CD4-positive, alpha-beta T cell treated with Interleukin-17A for 1 hour (primary cell): ENCODE measurements around the gene RPS8.
"Not testable (repeated sequence)": the region's sequence is repeated elsewhere in the genome, so short reads cannot be mapped to it uniquely, and the experiment has no call there.

Experiments used
- DNase-seq: peaks from one replicate; pipeline ENCODE4 v3.0.0-alpha.2; 2020

Gene RPS8

DNA sequence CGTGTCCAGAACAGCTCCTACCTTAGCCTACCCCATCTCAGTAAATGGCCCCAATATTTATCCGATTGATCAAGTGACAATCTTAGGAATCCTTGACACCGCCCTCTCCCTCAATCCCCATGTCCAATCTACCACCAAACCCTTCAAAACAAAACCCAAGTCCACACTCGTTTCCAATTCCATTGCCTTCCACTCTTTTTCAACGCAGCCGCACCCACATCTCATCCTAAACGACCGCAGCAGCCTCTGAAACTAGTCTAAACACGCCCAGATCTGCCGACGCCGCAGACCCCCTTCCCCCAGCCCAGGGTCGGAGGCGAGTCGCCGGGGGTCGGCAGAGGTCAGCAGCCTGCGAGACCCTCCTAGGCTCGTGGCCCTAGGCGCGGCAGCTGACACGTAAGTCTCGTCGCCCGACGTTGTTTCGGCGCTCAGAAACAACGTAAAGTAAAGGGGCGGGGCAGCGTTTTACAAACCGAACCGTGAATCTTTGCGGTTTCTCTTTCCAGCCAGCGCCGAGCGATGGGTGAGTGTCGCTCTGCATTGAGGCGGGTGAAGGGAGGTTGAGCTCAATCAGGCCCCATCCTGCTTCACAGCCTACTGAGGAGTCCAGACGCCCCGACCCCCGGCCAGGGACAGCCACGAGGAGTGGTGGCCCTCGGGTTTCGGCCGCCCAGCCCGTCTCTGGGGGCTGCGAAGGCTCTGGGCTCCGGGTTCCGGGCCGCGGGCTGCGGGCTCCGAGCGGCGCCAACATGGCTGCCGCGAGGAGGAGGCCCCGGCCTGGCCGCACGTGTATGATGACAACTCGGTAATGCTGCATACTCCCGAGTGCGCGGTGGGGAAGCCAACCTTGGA is at the start of gene RPS8:
RPS8 (plus strand) TSS at position 463 of the 852 bp plus-strand sequence; CDS start at position 520, 57 bp downstream.
- peak; percentile 93 for DNase-seq

DNA sequence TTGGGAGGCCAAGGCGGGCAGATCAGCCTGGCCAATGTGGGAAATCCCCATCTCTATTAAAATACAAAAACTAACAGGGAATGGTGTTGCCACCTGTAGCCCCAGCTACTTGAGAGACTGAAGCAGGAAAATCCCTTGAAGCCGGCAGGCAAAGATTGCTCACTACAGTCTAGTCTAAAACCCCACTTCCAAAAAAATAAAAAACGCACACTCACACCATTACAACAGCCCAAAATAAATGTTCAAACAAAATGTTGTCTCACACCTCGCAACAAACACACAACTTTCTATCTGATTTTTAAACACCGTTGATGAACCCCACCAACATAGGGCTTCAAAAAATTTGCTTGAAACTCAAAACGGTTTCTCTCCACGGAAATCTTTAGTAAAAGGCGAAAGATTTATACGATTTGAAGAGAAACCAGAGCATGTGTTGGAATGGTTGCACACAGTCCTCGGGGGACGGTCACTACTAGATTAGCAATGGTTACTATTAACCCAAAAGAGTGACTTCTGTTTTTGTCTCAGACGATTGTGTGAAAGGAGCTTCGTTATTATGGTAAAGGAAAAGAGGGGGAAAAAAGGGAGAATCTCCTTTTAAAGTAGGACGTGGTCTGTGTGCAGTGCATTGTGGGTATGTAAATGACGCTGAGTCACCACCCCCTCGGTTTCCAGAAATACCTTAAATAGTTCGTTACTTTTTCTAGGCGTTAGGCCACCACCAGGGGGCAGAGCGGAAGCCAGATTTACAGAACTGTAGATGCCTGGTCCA is 44.4 kb upstream of the RPS8 start, which contains the start of gene RNU5D-1:
RNU5D-1 (minus strand) TSS at position 430 of the 772 bp plus-strand sequence.
- peak; percentile 96 for DNase-seq

DNA sequence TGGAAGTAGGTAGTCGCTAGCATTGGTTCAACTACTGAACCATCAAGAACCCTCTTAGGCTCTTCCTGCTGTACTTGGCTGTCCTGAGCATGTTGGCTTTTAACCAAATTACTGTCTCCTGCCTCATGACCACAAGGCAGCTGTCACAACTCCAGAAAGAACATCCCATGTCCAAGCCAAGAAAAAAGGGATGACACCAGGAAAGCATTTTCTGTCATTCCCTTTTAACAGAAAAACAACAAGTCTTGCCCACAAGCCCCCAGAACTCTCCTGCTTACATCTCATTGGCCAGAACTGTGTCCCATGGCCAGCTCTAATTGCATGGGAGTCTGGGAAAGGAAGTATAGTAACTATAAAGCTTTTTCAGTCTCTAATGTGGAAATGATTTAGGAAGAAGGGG is 42.0 kb upstream of the RPS8 start:
- DNase-seq: no peak

DNA sequence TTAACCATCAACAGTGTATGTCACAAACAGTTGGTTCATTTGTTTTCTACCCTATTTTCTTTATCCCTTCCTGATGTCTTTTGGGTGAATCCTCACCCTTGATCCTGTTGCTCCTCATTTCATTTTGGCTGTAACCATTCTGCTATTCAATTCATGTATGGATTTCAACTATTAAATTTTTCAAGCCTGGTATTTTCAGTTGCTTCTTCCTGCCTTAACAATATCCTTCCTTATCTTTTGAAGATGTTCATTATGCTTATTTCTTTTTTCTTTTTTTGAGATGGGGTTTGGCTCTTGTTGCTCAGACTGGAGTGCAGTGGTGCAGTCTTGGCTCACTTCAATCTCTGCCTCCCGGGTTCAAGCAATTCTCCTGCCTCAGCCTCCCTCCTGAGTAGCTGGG is 41.6 kb upstream of the RPS8 start:
- no peak for DNase-seq

DNA sequence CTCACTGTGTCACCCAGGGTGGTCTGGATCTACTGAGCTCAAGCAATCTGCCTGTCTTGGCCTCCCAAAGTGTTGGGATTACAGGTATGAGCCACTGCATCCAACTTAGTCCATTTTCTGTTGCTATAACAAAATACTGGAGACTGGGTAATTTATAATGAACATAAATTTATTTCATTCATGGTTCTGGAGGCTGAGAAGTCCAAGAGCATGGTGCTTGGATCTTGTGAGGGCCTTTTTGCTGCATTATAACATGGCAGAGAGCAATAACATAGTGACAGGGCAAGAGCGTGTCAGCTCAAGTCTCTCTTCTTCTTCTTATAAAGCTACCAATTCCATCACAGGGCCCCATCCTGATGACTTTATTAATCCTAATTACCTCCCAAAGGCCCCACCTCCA is 39.3 kb upstream of the RPS8 start:
- DNase-seq: no peak

DNA sequence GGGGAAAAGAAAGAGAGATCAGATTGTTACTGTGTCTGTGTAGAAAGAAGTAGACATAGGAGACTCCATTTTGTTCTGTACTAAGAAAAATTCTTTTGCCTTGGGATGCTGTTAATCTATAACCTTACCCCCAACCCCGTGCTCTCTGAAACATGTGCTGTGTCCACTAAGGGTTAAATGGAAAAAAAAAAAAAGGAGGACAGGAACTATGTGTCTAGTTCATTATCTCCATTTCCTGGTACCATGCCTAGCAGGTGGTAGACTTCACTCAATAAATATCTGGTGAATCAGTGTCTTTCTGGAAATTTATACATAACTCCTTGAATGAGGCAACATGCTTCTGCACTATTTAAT is 36.4 kb upstream of the RPS8 start:
- not testable (repeated sequence) for DNase-seq

DNA sequence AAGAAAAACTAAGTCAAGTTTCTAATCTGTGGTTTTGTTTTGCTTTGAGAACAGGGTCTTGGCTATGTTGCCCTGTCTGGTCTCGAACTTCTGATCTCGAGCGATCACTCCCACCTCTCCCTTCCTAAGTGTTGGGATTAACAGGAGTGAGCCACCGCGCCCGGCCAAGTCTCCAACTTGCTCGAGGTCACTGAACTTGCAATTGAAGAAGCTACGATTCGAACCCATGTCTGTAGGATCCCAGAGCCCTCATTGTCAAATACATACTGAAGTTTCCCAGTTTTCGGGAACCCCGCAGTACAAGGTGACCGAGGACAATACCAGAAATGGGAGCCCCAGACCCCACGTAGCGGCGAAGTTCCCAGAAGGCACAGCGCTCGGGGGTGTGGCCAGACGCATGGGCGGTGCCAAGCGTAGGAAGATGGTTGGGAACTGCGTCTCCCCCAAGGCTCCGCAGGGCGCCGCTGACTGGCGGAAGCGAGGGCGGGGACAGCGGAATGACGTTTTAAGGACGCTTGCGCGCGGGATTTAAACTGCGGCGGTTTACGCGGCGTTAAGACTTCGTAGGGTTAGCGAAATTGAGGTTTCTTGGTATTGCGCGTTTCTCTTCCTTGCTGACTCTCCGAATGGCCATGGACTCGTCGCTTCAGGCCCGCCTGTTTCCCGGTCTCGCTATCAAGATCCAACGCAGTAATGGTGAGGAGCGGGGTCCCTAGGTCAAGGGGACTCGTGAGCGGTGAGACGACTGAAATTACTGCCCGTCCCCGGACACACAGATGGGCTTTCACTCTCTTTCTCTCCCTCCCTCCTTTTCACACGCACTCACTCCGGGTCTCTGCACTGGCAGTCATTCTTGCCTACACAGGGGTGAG is 35.8 kb upstream of the RPS8 start, which contains the start of gene KIF2C:
KIF2C (plus strand) TSS at position 531 of the 872 bp plus-strand sequence; CDS start at position 627, 96 bp downstream.
- DNase-seq: peak; percentile 97

DNA sequence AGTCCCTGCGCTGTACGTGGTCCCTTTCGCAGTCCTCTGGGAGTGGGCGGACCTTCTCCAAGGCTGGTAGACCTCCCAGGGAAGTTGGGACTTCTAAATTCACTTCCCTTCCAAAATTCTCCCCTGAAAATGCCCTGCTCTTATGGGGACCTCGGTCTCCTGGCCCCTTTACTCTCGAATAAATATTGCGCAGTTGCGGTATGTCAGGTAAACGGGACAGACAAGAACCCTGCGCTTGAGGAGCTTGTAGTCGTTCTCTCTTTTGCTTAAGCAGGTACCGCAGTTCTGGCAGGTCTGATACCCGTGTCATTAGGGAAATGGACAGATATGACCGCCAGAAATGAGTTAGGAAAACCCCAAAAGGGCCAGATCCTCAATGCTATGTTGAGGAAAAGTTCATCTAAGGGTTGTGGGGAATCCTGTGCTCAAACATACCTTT is 35.1 kb upstream of the RPS8 start:
- no peak for DNase-seq

DNA sequence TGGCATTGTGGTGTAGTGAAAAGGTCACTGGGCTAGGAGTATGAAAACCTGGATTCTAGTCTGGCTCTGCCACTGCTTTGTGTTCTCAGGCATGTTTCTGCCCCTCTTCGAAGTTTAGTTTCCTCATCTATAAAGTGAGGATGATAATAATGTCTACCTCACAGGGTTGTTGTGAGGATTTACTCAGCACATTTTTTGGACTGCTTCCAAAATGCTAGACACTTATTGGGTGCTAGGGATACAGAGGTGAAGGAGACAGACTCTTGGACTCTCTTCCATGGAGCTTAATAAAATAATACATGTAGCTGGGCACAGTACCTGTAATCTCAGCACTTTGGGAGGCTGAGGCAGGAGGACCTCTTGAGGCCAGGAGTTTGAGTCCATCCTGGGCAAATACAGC is 32.1 kb upstream of the RPS8 start:
- DNase-seq: no peak

DNA sequence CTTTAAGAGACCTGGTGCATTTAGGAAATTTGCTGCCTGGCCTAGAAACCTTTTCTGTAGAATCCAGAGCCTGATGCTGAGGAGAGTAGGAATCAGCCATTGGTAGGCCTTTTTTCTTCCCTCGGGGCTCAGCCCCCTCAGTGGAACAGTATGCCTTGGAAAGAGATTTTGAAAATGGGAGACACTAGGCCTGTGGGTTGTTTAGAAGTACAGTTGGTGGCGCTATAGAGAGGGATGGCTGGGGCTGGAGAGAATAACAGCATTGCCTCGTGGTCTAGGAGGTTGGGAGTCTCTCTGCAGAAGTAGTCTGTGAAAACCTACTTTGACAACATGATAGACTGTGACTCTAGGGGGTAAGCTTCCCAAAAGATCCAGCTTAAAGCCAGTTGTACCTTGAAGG is 27.5 kb upstream of the RPS8 start:
- no peak for DNase-seq

DNA sequence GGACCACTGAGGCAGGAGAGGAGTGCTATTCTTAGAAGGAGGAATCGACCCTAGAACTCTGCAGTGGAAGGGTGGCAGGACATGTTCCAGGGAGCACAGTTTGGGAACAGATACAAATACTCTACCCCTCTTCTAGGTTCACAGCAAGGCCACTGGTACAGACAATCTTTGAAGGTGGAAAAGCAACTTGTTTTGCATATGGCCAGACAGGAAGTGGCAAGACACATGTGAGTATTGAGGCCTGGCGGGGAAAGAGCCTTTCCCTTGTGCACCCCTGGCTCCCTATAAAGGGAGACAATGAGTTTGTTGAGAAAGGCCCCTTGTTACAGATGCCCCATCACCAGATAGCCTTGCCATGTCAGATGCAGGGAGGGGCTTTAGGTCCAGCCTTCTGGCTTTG is 17.9 kb upstream of the RPS8 start:
- no peak for DNase-seq

DNA sequence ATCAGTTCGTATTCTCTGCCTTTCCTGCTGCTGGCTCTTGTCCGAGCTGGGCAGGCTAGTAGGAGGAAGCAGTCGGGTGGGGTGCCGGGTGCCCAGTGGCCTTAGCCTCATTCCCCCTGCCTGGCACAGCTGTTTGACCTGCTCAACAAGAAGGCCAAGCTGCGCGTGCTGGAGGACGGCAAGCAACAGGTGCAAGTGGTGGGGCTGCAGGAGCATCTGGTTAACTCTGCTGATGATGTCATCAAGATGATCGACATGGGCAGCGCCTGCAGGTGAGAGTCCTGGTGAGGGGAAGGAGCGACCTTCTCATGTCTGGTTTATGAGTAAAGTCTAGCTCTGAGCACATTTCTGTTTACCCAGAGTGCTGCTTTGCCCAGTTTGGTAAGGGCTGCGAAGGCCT is 16.3 kb upstream of the RPS8 start:
- no peak for DNase-seq

DNA sequence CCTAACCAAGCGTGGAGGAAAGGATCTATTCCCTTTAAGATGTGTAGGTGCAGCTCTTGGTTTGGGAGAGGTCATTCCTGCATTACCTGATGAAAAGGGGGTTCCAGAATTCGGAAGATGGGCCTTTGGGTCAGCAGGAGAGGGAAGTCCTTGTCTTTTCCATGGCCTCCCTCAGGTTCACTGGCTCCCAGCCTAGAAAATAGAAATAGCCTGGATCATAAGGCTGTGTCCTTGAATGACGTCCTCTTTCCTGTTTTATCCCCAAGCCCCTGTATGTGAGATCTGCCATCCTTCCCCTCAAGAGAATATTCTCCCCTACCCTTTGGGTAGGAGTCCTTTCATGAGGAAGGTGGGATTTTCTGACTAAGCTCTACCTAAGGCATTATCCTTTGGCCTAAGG is 14.5 kb upstream of the RPS8 start:
- DNase-seq: no peak

DNA sequence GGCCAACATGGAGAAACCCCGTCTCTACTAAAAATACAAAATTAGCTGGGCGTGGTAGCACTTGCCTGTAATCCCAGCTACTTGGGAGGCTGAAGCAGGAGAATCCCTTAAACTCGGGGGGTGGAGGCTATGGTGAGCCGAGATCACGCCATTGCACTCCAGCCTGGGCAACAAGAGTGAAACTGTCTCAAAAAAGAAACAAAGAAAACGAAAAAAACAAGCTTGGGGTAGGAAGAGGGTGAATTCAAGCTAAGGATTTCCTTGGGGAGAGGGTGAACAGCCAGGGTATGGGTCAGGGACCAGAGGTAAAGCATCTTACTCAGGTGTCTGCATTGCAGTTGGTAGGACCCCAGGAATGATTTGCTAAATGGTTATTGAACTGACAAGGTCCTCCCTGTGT is 8.9 kb upstream of the RPS8 start:
- not testable (repeated sequence) for DNase-seq

DNA sequence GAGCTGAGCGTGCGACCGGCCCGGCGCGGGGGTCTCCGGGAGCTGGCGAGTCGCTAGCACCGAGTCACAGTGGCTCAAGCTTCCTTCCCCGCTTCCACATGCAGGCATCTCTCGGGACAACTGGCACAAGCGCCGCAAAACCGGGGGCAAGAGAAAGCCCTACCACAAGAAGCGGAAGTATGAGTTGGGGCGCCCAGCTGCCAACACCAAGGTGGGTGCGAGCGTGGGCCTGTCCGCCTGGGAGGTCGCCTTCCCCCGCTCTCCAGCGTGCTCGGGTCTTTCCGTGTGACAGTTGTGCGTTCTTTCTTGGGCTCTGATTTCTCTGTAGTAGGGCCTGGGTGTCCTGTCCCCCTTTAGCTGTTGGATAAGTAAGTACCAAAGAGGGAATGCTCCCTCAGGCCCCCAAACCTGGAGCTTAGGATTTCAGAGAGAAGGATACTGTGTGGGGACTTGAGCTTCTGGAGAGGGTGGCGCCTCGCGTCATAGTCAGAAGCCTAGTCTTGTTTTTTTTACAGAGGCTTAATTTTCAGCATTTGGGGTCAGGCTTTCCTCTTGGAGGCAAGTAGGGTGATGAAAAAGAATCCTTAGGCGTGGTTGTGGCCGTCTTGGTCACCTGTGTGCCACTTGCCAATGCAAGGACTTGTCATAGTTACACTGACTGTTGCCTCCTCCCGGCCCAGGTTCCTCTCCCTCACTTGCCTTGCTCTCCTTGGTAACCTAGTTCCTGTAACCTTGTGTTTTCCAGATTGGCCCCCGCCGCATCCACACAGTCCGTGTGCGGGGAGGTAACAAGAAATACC is 790 bp downstream of the RPS8 start:
- peak; percentile 60 for DNase-seq

DNA sequence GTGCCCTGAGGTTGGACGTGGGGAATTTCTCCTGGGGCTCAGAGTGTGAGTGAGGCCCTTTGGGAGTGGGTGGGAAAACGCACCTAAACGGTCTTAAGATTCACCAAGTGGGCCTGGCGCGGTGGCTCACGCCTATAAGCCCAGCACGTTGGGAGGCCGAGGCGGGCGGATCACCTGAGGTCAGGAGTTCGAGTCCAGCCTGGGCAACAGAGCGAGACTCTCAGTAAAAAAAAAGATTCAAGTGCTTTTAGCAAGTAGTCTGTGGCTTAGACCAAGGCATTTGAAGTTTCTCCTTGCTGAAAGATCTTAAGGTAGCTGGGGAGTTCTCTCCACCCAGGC is 1.4 kb downstream of the RPS8 start:
- DNase-seq: no peak

DNA sequence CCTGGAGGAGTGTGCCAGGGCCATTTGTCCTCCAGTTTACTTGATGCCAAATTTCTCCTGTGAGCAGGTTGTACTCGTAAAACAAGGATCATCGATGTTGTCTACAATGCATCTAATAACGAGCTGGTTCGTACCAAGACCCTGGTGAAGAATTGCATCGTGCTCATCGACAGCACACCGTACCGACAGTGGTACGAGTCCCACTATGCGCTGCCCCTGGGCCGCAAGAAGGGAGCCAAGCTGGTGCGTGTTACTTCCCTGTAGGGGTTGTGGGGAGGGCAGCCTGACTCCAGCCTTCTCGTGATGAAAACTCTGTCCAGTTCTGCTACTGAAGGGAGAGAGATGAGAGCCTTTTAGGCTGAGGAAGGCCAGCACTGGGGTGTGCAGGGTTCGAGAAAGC is 2.2 kb downstream of the RPS8 start:
- DNase-seq: no peak

DNA sequence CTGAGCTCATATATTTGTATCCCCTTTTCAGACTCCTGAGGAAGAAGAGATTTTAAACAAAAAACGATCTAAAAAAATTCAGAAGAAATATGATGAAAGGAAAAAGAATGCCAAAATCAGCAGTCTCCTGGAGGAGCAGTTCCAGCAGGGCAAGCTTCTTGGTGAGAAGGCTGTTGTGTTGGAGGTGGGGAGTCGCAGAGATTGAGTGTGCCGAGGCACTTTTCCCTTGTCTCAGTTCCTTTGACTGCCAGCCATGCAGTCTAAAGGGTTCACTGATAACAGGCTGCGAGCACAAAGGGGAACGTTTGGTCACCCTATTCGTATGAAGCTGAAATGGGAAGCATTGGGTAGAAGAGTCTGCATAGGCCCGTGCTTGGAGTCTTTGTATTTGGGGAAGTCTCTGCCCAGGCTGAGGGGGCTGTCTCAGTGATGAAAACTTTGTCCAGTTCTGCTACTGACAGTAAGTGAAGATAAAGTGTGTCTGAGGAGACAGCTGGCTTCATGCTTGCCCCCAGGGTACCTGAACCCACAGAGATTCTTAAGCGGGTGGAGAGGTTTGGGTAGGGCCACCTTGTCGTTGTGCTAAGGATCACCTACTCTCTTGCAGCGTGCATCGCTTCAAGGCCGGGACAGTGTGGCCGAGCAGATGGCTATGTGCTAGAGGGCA is 2.8 kb downstream of the RPS8 start:
- DNase-seq: no peak

DNA sequence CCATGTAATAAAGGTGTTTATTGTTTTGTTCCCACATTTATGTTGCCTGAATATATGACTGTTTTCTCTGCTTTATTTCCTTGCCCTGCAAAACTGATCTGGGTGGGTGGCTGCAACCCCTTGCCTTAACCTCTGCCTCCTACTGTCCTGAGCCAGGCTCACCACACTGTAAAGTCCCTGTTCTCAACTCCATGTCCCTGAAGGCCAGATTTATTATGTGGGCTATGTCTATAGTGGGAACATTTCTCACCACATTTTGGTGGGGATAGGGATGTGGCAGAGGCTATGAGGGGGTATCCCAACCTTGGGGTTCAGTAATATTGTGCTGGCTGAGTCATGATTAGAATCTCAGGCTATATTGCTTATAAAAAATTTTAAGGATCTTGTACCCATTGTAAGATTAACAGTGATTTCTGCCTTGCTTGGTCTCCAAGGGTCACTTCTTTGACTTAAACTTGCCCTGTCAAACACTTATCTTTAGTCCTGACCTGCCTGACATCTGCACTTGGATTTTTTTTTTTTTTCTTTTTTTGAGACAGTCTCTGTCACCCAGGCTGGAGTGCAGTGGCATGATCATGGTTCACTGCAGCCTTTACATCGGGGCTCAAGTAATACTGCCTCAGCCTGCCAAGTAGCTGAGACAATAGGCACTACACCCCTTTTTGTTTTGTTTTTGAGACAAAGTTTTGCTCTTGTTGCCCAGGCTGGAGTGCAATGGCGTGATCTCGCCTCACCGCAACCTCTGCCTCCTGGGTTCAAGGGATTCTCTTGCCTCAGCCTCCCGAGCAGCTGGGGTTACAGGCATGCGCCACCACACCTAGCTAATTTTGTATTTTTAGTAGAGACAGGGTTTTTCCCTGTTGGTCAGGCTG is 3.6 kb downstream of the RPS8 start:
- no peak for DNase-seq

DNA sequence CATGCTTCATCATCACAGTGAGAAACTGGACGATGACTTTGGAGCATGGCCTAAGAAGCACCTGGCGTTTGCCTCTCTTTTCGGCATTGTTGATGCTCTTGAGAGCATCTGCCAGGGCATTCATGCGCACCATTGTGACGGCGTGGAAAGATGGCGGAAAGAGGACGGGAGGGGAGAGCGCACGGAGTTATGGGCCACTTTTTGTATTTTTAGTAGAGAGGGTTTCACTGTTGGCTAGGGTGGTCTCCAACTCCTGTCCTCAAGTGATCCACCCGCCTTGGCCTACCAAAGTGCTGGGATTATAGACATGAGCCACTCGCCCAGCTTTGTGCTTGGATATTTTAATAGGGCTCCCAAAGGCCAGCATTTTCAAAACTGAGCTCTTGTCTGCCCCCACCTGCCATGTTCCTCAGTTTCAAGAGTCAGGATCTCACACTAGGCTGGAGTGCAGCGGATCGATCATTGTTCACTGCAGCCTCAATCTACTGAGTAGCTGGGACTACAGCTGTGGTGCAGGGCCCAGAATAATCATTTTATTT is 5.3 kb downstream of the RPS8 start:
- no peak for DNase-seq
